Hematopoietic multipotent progenitor cell treated with erythropoietin and hydrocortisone succinate and interleukin-3 and kit ligand, for 4 days (in vitro differentiated cells): ENCODE measurements around the gene MTUS2.
"Not testable (repeated sequence)": the region's sequence is repeated elsewhere in the genome, so short reads cannot be mapped to it uniquely, and the experiment has no call there.

Experiments used
- DNase-seq: peaks from one replicate; pipeline ENCODE4 v3.0.0-alpha.2; 2015

The MTUS2 gene

DNA sequence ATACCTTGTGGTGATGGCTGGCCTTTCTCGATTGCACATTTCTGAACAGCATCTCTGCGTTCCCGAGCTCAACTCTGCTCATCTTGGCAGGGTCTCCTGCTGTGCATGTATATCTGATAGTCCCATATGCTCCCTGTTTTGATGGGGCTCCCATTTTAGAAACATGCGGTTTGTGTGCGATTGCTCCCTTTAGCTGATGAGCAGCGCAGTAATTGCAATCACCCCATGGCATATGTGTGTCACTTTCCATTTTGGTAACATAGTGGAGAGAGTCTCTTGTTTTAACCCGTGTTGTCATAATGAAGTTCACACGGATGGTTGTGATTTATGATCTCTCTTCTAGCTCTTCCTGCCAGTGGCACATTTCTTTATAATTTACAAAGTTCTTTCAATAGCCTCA, 144.7 kb downstream of the MTUS2 start:
- DNase-seq: no peak

DNA sequence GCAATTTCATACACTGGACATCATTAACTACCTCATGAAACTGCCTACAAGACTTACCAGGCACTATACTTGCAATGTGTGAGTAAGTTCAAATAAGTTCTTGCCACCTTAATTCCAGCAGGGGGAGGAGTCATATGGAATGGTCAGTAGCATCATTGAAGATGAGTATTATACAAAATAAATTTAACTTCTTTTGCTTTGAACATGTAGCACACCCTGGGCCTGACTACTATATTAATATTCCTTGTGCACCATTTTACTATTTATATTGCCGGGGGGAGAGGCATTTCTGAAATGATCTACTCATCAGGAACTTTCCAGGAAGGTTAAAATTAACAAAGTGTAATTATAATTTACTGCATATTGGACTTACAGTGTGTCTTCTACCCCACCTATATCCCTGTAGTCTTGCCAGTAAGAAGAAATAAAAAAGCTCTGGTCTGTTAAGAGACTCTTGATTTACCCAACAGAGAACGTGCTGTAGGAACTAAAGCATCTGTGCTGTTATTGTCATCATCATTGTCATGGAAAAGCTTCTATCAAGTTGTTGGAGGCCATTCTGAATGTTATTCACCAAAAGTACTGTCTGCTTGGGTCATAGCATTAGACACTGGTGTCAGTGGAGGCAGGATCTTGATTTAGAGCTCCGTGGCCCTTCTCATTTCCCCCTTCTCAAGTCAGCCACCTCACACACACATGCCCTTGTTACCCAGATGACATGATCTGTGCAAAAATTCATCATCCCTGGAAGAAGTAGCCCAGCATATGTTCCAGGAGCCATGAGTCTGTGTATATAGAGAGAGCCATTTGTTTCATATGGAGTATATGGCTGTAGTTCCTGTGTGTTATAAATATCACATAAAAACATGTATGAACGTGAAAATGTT, 147.1 kb downstream of the MTUS2 start:
- DNase-seq: peak; percentile 1

- no peak for DNase-seq
Observed at GRCh38 chr13:28976195-28976594, 156.1 kb downstream of the MTUS2 start.

- no peak for DNase-seq
Observed at GRCh38 chr13:28976636-28977035, 156.5 kb downstream of the MTUS2 start.

DNA sequence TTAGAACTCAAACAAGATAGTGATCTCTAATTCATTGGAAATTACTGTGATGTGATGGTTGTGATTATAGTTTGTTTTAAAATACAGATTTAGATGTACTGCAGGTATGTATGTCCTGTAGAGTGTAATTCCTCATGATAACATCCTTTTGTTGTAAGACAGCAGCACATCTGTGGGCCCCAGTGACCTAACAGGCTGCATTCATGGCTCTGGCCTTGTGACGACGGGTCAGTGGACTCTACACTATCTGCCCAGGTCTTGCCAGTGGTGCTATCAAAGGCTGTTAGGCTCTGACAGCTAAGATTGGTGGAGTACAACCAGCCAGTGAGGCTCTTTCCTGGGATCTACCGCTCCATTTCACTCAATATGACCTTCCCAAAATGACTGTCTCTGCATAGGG, 158.4 kb downstream of the MTUS2 start:
- DNase-seq: no peak

GRCh38 chr13:28981530-28981929, 161.4 kb downstream of the MTUS2 start:
- DNase-seq: no peak

DNA sequence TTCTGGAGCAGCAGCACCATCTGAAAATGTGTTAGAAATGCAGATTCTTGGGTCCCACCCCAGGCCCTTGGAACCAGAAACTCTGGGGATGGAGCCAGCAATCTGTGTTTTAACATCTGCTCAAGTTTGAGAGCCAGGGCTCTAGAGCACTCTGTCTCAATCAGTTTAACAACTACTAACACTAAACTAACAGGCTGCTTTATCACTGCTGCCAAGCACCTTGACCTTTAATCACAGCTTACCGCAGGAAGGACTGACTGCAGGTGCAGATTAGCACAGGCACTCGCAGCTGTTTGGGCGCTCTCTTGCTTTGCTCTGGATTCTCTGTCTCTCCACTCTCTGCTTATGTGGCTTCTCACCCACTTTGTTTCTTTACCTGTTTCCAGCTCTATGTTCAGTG, 163.5 kb downstream of the MTUS2 start:
- no peak for DNase-seq

- DNase-seq: no peak
Observed at GRCh38 chr13:28984326-28984725, 164.2 kb downstream of the MTUS2 start.

GRCh38 chr13:28984825-28985224, 164.7 kb downstream of the MTUS2 start:
- DNase-seq: no peak

DNA sequence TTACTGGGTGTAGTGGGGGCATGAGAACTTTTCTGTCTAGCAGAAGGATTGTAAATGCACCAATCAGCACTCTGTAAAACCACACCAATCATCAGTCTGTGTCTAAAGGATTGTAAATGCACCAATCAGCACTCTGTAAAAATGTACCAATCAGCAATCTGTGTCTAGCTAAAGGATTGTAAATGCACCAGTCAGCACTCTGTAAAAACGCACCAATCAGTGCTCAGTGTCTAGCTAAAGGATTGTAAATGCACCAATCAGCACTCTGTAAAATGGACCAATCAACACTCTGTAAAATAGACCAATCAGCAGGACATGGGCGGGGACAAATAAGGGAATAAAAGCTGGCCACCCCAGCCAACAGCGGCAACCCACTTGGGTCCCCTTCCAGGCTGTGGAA, 170.2 kb downstream of the MTUS2 start:
- not testable (repeated sequence) for DNase-seq

GRCh38 chr13:28991764-28992163, 171.6 kb downstream of the MTUS2 start:
- DNase-seq: no peak

DNA sequence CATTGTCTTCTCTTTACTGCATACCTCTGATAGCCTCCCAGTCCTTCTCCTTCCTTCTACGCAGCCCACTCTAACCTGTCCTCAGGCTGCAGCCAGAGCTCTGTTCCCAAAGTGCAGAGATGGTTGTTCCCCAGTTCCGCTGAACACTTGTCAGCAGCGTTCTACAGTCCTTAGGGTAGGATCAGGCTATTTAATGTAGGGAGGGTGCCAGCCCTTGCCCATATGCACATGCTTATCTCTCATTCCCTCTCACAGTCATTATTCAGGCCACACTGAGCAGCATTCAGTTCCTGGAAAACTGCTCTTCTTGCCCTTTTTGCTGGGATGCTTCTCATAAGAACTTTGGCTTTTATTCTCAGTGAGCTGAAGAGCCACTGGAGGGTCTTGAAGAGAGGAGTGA, 180.7 kb downstream of the MTUS2 start:
- DNase-seq: no peak

DNA sequence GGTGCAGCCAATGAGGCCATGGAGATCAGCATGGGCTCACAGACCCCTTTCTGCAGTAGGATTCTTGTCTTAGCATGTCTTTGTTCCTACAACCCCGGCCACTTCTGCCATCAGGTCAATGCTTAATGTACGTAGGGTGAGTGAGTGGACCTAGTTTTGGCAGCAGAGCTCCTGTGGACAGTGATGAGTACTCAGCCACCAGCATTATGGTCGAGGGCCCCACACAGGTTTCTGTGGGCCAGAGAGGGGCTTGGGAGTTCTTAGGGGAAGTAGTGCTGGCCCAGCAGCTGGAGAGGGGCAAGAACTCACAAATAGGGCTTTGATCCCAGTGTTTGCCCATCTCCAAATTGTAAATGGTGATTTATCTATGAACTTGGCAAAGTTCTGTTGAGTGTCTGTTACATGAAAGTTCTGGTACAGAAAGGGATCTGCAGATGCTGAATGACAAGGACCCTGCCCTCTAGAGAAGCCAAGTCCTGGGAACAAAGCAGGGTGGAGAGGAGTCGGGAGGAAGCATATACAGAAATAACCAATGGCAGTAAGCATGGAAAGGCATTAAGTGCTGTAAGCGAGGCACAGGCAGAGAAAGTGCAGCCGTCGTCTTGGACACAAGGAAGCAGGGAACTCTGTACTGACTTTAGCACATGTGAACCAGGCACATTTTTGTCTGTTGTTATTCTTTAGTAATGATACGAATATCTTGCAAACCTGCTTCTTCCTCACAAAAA, 185.1 kb downstream of the MTUS2 start:
- no peak for DNase-seq

GRCh38 chr13:29005763-29006120, 185.6 kb downstream of the MTUS2 start:
- no peak for DNase-seq

- DNase-seq: no peak
Observed at GRCh38 chr13:29006359-29006850, 186.3 kb downstream of the MTUS2 start.

GRCh38 chr13:29008296-29008695, 188.2 kb downstream of the MTUS2 start:
- DNase-seq: no peak

DNA sequence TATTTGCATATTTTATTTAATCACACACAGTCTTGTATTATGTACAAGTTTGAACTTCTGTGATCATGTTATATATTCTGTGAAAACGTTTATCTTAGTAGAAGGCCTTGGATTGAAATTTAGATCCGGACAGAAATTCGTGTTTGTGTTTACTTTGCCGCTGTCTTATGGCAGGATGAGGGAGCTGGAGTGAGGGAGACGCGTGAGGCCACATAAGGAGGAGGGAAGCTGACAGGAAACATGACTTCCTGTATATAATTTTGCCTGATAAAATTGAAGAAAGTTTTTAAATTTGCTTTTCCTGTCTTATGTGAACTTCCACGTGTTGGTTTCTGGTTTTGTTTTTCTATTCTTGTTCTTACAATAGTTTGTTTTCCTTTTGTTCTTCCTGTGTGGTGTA, 200.2 kb downstream of the MTUS2 start:
- DNase-seq: peak; percentile 0

- no peak for DNase-seq
Observed at GRCh38 chr13:29021311-29021710, 201.2 kb downstream of the MTUS2 start.

- no peak for DNase-seq
Observed at GRCh38 chr13:29021717-29022116, 201.6 kb downstream of the MTUS2 start.

DNA sequence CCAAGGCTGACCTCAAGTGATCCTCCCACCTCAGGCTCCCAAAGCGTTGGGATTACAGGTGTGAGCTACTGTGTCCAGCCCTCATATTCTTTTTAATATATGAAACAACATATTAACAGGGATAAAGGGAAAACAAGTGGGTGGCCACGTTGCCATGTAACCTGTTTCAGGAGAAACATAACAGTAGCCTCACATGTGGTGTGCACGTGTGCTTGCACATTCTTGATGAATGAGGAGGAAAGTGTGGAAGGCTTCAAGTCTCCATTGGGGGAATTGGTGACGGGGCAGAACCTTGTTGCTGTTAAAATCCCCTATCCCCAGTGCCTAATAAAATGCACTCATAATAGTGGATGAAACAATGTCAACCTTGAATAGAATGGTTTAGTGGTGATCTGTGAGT, 202.3 kb downstream of the MTUS2 start:
- DNase-seq: no peak

- DNase-seq: no peak
Observed at GRCh38 chr13:29022968-29023367, 202.8 kb downstream of the MTUS2 start.

DNA sequence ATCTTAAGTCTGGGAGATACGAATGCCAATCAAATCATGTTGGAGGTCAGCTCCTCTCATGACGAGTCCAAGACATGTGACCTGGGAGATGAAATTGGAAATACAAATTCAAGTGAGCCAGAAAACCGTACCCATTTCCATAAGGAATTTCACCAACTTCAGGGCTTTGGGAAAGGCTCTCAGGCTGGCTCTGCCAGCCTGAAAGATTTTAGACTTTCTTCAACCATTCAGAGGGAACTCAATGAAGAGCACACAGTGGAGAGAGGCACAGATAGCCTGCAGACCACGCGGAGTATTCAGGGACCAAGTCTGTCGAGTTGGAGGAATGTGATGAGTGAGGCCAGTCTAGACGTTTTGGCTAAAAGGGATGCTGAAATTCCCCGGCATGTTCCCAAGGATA, 204.6 kb downstream of the MTUS2 start:
- no peak for DNase-seq

GRCh38 chr13:29028868-29029267, 208.7 kb downstream of the MTUS2 start:
- no peak for DNase-seq

DNA sequence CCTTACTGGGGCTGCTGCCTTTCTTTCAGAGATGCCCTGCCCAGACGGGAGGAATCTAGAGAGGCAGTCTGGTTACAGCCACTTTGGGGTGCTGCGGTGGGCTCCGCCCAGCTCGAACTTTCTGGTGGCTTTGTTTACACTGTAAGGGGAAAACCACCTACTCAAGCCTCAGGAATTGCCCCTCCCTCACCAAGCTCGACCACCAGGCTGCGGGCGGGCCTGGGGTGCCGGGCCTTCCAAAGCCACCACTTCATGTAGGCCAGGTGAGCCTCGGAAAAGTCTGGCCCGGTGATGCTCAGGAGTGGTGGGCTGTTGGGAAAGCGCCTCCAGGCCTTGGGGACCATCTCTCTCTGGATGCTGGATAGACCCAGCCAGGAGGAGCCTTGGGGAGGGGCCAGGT, 218.6 kb downstream of the MTUS2 start:
- DNase-seq: no peak
